Prostate gland (tissue), 2 donors: Measurements from ENCODE around the gene SLC4A2. TPM values are rescaled to one million over a fixed set of nuclear protein-coding genes. Genes with fewer than 3 reads are reported as not detected.

ENCODE experiments used
- DNase-seq: peaks from one replicate; pipeline ENCODE4 v3.0.0-alpha.2; 2019; ENCODE audit warnings: low spot score
- H3K27ac ChIP-seq, 2 donors: fragments of 200-600 bp; sonication (generic); 2 replicates each; pipeline ENCODE4 v1.5.1; 2017 to 2019
- H3K27me3 ChIP-seq: fragments of 200-600 bp; sonication (generic); replicated peaks from 2 replicates; pipeline ENCODE4 v1.5.1; 2019; ENCODE audit not compliant: insufficient read depth
- H3K36me3 ChIP-seq, 2 donors: fragments of 200-600 bp; sonication (generic); 1 replicate in 1 of 2; 2 replicates in 1 of 2; pipeline versions ENCODE4 v1.5.1 to v1.8.1; 2017 to 2019
- H3K4me1 ChIP-seq: fragments of 200-600 bp; sonication (generic); replicated peaks from 2 replicates; pipeline ENCODE4 v1.5.1; 2019
- H3K4me3 ChIP-seq, 2 donors: fragments of 200-600 bp; sonication (generic); 2 replicates each; pipeline ENCODE4 v1.5.1; 2017 to 2019
- H3K9me3 ChIP-seq: fragments of 200-600 bp; sonication (generic); 2 replicates; pipeline ENCODE4 v1.5.1; 2017
- CTCF ChIP-seq, 4 experiments: fragments of 200-600 bp in 2 of 4; fragments of 450-650 bp in 2 of 4; sonication (generic) in 2 of 4; IDR thresholded peaks; 1 replicate in 3 of 4; 2 replicates in 1 of 4; pipeline ENCODE4 v1.5.1; 2016 to 2019; ENCODE audit warnings: antibody characterized with exemption in 4 of 4, mild to moderate bottlenecking in 2 of 4, moderate library complexity in 2 of 4
- POLR2A ChIP-seq: fragments of 450-650 bp; IDR thresholded peaks from one replicate; pipeline ENCODE4 v1.6.1; 2016; ENCODE audit warnings: antibody characterized with exemption, mild to moderate bottlenecking
- POLR2AphosphoS5 ChIP-seq: sonication (generic); formaldehyde crosslinking; IDR thresholded peaks from one replicate; pipeline ENCODE4 v1.6.1; 2017; ENCODE audit warnings: antibody characterized with exemption
- WGBS: methylation state at CpG from one replicate; pipeline ENCODE4 v1.1.5; 2018; 5-methylcytosine and 5-hydroxymethylcytosine counted together
- intact Hi-C: fragments of 100-400 bp; cut with DNase I; formaldehyde crosslinking; loops from one replicate; pipeline ENCODE4 v1.14.2; 2022
- total RNA-seq, 2 donors: library from RNA; depleted of rRNA; stranded (reverse); fragments of >200 nt; gene quantifications; one replicate each; pipeline ENCODE4 v1.1.0, GENCODE V29; 2016

The SLC4A2 gene
- total RNA-seq, 2 donors from 2014 or later, result 77.1 to 141 TPM

- TF ChIP-seq POLR2AphosphoS5 (no peak), POLR2A (peak; percentile 6)
- peaks cover 27% of the 10 kb centered on the region for H3K4me1 ChIP-seq
- 29% methylated on average over 52 of the region's 64 CpGs for WGBS
- peak overlapping the region; percentile 88 to 90 for H3K27ac ChIP-seq
- intact Hi-C loops, result loop anchor here (2.0 to 10.0 kb wide), 2 partner anchors 23 to 117 kb away; partner anchors contain the start of gene SLC4A2
- DNase-seq, result no peak
- no peaks in the 10 kb centered on the region for H3K9me3 ChIP-seq
- peak overlapping the region; percentile 83 to 87 for H3K4me3 ChIP-seq
- no peaks in the 10 kb centered on the region for H3K36me3 ChIP-seq
- no peaks in the 10 kb centered on the region for H3K27me3 ChIP-seq
Observed at GRCh38 chr7:151081170-151082101, 22.0 kb downstream of the SLC4A2 start.

GRCh38 chr7:151082141-151083070 is 23.0 kb downstream of the SLC4A2 start:
- peak overlapping the region; percentile 88 to 90 for H3K27ac ChIP-seq
- TF ChIP-seq CTCF (IDR thresholded peaks at IDR 0.05) (no peak), POLR2AphosphoS5 (no peak)
- H3K4me1 ChIP-seq, result peaks cover 27% of the 10 kb centered on the region
- H3K27me3 ChIP-seq, result no peaks in the 10 kb centered on the region
- H3K4me3 ChIP-seq, result peak overlapping the region; percentile 77 to 91
- 51% methylated on average over 39 of the region's 42 CpGs for WGBS
- H3K9me3 ChIP-seq, result no peaks in the 10 kb centered on the region
- intact Hi-C loops, result loop anchor here (2.0 to 10.0 kb wide), 2 partner anchors 24 to 118 kb away; partner anchors contain the start of gene SLC4A2
- no peaks in the 10 kb centered on the region for H3K36me3 ChIP-seq
- no peak for DNase-seq

GRCh38 chr7:151083071-151083823 is 23.9 kb downstream of the SLC4A2 start, which contains the start of gene TMUB1:
TSS of gene TMUB1 (minus strand) at chr7:151083493. CDS start at chr7:151082563, 930 bp downstream.
- Histone ChIP-seq H3K27ac (peak within 1 kb of the TSS; percentile 88 to 90), H3K36me3 (no peaks in the 10 kb centered on the region), H3K27me3 (no peaks in the 10 kb centered on the region), H3K4me3 (peak within 1 kb of the TSS; percentile 77 to 91), H3K9me3 (no peaks in the 10 kb centered on the region), H3K4me1 (peaks cover 35% of the 10 kb centered on the region)
- TF ChIP-seq POLR2A (peak; percentile 68), POLR2AphosphoS5 (peak; percentile 58), CTCF (IDR thresholded peaks at IDR 0.05) (no peak)
- DNase-seq, result peak; percentile 69
- intact Hi-C loops, result loop anchor here (2.0 to 10.0 kb wide), 2 partner anchors 24 to 118 kb away; partner anchors contain the start of gene SLC4A2
- 1% methylated on average over 29 of the region's 69 CpGs for WGBS

- Histone ChIP-seq H3K36me3 (no peaks in the 10 kb centered on the region), H3K4me1 (peaks cover 39% of the 10 kb centered on the region), H3K4me3 (peak overlapping the region; percentile 77 to 91), H3K27ac (peak overlapping the region in 1 of 2 donors; percentile 90), H3K27me3 (no peaks in the 10 kb centered on the region), H3K9me3 (no peaks in the 10 kb centered on the region)
- DNase-seq, result no peak
- intact Hi-C loops, result loop anchor here (2.0 to 10.0 kb wide), 2 partner anchors 25 to 119 kb away; partner anchors contain the start of gene SLC4A2
- TF ChIP-seq POLR2A, result no peak
- WGBS, result 34% methylated on average over 3 of the region's 3 CpGs
Observed at GRCh38 chr7:151083824-151084160, 24.4 kb downstream of the SLC4A2 start.

- Histone ChIP-seq H3K36me3 (no peaks in the 10 kb centered on the region), H3K9me3 (no peaks in the 10 kb centered on the region), H3K27me3 (no peaks in the 10 kb centered on the region), H3K4me3 (no peak overlapping the region), H3K4me1 (peaks cover 37% of the 10 kb centered on the region), H3K27ac (peak overlapping the region; percentile 74 to 90)
- intact Hi-C loops, result loop anchor here (10.0 kb wide), 1 partner anchor 121 kb away; no protein-coding TSS in a partner anchor
- no peak for TF ChIP-seq POLR2AphosphoS5
- no peak for TF ChIP-seq POLR2A
- TF ChIP-seq CTCF (IDR thresholded peaks at IDR 0.05), result no peak
- DNase-seq, result no peak
- WGBS, result 19% methylated on average over 5 of the region's 5 CpGs
Observed at GRCh38 chr7:151085329-151085690, 25.9 kb downstream of the SLC4A2 start.
